H54 (cell line): ENCODE measurements around the gene NOBOX.

Source experiments
- DNase-seq: peaks from one replicate; pipeline ENCODE4 v3.0.0; 2011; ENCODE audit warnings: low spot score, mixed read lengths; ENCODE audit not compliant: insufficient read length
- FAIRE-seq: peaks from 3 replicates; lab custom pipeline; 2011; peaks lifted over from hg19 to GRCh38; lab: Jason Lieb, UNC
- POLR2A ChIP-seq: IDR thresholded peaks from 2 replicates; pipeline ENCODE4 v1.6.1; 2011; ENCODE audit warnings: low read depth, mild to moderate bottlenecking, low read length

The NOBOX gene

DNA sequence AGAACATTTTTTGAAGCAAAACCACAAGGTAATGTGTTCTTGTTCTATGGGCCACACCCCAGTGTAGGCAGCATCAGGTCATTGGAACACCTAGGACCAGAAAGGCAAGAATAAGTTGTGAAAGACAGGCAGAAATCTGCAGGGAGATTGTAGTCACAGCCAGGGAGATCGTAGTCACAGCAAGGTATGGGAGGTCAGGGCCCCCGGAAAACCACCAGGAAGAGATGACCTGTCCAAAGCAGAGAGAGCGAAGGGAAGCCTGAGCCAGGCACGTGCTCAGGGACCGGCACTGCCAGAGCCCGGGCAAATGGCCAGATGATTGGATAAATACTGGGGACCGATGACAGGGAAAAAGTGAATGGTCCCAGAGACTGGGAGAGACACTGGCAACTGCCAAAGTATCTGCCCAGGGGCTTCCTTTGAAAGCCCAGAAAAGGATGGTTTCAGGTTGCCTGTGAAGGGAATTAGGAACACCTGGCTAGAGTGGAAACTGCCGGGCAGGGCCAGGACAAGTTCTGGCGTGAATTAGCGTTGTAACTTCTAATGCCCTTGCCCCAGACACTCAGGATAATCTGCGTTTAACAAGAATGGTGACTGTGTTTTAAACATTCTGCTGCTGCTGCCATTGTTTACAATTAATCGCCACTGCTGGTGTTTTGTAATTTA, 3.9 kb upstream of the NOBOX start:
- no peak for DNase-seq

DNA sequence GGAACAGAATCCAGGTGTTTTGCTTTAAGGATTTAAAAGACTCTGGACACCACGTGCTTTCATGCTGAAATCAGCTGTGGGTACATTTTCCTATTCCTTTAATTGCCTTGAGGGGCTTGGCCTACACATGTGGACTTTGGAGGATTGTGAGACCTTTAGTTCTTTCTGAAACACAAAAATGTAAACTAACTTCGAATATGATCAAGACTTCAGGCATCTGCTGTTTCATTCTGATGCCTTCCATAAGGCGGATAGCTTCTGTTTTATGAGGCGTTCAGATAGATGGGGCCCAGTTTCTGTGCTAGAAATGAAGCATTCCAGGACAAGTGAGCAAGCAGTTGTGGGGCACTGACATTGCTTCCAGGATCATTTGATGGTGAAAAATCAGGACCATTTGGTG, 1.5 kb upstream of the NOBOX start:
- DNase-seq = no peak
- no peak for TF ChIP-seq POLR2A
- FAIRE-seq = no peak

More for the DNA sequence above, 3.9 kb upstream of the NOBOX start:
- TF ChIP-seq POLR2A = no peak
- no peak for FAIRE-seq

DNA sequence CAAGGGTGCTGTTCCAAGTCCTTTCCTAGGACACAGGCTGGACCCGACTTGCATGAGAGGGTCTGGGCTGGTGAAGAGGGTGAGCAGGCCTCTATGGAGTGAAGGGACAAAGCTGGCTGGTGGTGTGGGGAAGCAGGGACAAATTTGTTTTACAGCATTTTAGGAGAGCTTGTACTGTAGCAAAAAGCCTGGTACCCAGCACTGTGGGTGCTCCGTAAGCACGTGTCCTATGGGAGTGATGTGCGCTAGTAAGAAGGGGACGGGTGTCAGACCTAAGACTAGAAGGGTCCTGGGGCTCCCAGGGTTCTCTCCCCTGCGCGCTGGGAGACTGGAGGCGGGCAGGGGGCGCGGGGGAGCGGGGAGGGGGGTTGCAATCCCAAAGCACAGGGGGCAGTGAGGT, 391 bp downstream of the NOBOX start:
- TF ChIP-seq POLR2A = no peak
- DNase-seq (no peak), FAIRE-seq (no peak)

DNA sequence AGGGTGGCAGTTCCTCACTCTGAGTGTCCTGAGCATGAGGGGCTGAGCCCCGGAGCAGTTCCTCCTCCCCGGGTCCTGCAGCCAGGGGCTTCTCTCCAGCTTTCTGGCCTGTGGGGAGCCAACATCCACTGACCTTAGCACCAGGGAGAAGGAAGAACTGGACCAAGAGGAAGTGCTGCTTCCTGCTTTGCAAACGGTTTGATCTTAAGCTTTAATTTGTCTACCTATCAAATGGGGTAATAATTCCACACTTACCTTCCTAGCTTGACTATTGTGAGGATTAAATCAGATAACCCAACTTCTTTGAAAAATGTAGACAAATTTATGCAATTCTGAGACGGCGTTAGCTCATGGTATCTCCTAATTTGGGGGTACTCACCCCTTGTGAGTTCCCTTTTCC, 2.0 kb downstream of the NOBOX start:
- TF ChIP-seq POLR2A = no peak
- DNase-seq (no peak), FAIRE-seq (no peak)

DNA sequence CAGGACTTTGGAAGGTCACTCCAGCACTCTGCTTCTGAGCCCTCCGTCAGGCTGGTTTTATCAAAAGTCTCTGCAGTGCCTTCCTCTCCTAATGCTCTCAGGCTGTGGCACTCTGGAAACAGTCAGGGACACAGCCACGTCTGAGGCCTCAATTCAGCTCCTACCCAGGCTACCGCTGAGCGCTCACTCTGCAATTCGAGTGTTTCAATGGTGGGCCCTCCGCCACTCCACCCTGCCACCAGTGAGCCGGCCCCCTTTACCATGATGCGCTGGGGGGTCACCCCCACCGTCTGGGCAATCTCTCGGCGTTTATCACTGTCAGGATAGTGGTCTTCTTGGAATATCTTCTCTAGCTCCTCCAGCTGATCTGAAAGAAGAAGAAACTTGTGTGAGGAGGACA, 3.5 kb downstream of the NOBOX start:
- DNase-seq = no peak
- TF ChIP-seq POLR2A = no peak
- FAIRE-seq = no peak

DNA sequence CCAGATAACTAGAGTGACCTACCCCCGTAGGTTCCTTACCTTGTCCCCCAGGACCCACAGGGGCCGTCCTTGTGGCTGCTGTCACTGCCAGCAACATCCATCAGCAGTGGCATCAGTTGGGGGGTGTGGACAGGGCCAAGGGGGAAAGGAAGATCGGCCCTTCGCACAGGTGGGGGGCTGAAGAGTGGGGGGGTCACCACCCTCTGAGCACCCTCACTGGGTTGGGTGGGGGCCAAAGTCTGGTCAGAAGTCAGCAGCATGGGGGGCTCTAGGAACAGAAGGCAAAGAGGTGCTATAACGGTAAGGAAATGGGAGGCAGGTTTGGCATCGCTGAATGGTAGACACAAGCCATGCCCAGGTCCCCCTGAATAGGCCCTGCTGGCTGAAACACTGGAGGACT, 4.6 kb downstream of the NOBOX start:
- no peak for TF ChIP-seq POLR2A
- DNase-seq = no peak
- FAIRE-seq = no peak

DNA sequence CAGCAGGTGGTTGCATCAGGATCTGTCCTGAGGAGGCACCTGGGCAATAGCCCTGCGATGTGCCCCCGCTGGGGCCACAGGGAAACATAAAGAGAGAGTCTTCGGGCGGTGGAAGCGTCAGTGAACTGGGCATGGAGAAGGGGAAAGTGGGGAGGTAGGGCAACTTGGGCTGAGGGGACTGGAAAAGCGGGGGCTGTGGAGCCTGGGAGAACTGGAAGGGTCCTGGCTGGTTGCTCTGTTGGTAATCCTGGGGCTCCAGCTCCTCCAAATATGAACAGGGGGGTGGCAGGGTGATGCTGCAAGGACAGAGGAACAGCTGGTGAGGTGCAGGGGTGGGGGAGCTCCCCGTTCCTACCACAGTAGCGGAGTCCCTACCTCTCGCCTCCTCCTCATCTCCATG, 5.2 kb downstream of the NOBOX start:
- FAIRE-seq = no peak

DNA sequence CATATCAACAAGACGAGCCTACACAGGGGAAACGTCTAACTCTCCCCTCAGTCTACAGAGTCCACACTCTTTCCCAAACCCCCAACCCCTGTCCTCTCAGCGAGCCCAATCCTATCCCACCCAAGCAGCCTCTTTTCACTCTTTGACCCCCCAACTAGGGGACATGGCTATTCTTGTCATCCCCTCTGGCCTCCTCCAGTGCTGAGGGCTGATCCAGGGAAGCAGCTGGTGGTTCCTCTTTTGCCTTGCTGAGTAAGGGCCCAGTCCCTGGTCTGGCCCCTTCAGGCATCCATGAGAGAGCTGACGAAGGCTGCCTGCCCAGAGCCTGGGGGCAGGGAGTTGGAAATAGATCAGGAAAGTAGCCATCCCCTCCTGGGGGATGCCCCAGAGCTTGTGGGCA, 6.4 kb downstream of the NOBOX start:
- no peak for DNase-seq
- FAIRE-seq = no peak
- no peak for TF ChIP-seq POLR2A

More for the DNA sequence above, 5.2 kb downstream of the NOBOX start:
- no peak for DNase-seq
- TF ChIP-seq POLR2A = no peak

DNA sequence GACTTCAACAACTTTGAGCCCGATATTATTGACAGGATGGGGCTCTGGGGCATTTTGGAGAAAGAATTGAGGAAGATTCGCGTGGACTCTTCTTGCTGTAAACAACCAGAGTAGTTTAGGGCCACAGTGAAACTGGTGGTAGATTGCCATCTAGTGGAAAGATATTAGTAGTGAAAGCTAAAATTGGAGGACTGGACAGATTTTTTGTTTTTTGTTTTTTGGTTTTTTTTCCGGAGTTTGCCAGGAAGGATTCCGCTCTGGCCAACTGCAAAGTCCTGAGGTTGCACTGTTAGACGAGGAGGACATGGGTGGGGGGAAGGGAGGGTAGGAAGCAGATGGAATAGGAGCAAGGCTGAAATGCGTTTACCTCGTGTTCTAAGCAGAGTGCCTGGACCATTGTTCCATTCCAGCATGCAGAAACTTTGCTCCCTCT, 11.7 kb downstream of the NOBOX start:
- no peak for FAIRE-seq
- no peak for TF ChIP-seq POLR2A
- no peak for DNase-seq

DNA sequence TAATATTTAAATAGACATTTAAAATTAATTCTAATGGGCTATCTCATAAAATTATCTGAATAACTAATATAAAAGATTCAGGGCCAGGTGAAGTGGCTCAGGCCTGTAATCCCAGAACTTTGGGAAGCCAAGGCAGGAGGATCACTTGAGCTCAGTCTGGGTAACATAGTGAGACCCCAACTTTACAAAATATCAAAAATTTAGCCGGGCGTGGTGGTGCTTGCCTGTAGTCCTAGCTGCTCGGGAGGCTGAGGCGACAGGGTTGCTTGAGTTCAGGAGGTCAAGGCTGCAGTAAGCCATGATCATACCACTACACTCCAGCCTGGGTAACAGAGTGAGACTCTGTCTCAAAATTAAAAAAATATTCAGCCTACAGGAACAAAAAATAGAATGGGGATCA, 12.5 kb downstream of the NOBOX start:
- no peak for FAIRE-seq
- DNase-seq = no peak
- no peak for TF ChIP-seq POLR2A

DNA sequence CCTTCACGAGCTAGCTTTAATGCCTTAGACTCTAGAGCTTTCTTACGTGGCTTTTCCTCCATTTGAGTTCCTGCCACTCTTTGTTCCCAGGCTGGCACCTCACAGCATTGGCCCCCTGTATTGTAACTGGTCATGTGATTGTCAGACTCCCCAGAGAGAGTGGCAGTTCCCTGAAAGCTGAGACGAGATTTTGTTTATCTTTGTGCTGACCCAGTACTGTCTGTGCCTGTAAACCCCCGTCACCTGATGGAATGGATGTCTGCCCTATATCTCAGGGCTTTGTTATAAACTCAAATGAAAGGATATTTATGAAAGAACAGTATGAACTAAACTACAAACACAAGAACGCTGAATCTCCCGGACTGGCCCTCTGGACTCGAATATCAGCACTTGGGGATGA, 13.0 kb downstream of the NOBOX start:
- TF ChIP-seq POLR2A = no peak

DNA sequence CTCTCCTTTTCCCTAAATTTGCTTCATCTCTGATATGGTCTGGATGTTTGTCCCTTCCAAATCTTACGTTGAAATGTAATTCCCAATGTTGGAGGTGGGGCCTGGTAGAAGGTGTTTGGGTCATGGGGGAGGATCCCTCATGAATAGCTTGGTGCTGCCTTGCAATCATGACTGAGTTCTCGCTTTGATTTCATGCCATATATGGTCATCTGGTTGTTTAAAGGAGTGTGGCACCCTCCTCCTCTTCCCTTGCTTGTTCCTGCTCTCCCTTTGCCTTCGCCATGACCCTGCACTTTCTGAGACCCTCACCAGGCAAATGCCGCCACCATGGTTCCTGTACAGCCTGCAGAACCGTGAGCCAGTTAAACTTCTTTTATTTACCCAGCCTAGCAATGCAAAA, 14.5 kb downstream of the NOBOX start:
- no peak for FAIRE-seq
- TF ChIP-seq POLR2A = no peak
- DNase-seq = no peak

More for the DNA sequence above, 13.0 kb downstream of the NOBOX start:
- FAIRE-seq (no peak), DNase-seq (no peak)

DNA sequence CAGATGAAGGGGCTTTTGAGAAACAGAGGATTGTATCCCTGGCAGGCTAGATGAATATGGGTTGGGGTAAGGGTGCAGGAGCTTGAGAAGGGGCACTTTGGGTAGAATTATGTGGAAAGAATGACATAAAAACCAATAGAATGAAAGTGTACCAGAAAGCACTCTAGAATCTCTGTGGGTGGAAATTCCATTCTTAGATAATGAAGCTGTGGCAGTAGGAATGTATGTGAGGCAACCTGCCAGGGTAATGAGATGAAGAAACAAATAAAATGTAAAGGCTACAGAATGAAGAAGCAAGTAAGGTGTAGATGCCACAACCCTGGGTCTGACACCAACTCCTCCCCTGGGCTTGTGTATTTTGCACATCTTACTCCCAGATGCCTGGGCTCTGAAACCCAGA, 16.8 kb downstream of the NOBOX start:
- TF ChIP-seq POLR2A = no peak
- DNase-seq = no peak
- FAIRE-seq = no peak

DNA sequence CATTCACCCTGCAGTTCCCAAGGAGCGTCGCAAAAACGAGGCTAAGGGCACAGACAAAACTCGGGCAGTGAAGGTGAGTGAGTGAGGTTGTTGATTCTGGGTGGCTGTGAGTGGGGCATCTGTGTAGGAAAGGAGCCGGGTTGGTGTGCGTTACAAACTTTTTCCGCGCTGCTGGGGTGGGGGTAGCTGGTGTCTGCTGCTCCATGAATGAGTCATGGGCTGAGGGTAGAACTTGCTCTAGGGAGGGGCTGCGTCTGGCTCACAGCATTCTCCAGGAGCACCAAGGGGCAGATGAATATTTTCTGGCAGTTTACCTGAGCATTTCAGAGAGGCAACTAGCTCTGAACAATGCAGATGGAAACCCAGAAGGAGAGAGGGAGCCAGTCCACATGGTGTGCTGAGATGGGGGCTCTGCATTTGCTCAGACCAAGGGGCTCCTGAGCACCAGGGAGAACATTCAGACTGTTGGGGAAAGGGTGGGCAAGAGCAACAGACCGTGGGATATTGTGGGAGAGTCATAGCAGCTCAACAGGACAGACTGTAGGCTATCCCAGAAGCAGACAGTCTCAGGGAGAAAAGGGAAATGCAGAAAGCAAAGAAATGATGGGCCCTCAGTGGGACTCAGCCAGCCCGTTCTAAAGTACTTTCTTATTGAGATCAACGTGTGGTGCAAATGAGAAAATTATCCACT, 18.8 kb downstream of the NOBOX start:
- DNase-seq = no peak
- FAIRE-seq = no peak
- 0 out of 2 replicates have a peak, but pooled peaks have one; percentile 11 for TF ChIP-seq POLR2A

DNA sequence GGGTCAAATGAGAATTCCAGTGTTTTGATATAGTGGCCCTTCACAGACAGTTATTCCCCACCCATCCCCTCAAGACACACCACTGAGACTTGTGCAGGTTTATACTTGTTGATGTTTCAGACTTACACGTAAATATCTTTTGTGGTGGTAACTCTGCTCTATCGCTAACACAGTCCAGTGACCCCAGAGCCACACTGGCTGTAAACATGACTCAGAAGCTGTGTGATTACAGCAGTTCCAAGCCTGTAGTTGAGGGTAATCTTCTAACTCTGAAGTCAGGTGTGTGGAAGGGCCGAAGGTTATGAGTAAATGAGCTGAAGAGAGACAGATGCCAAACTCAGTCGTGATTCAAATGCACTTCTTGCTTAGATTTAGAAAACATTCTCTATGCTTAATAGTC, 19.4 kb downstream of the NOBOX start:
- FAIRE-seq (no peak), DNase-seq (no peak)
- TF ChIP-seq POLR2A = no peak

DNA sequence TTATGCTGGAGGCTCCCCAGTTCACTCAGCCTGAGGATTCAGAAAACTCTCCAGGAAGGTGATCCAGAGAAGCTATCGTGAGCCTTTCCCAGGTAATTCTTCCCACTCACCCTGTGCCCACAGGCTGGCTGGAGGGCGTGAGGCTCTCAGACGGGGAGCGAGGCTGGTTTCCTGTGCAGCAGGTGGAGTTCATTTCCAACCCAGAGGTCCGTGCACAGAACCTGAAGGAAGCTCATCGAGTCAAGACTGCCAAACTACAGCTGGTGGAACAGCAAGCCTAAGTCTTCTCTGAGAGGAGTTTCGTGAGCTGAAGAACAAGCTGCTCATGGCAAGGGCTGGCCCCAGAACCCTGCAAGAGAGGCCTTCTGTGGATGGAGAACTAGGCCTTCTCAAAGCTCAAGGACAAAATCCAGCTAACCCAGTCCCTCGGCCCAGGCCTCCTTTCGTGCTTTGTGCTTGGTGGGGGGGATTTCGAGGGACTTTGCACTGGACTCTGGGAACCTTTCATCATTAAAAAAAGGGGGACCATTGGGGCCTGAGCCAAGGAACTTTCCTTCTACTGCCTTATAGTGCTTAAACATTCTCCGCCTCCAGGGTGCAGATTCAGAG, 23.6 kb downstream of the NOBOX start:
- DNase-seq (no peak), FAIRE-seq (no peak)
- TF ChIP-seq POLR2A = no peak
